NCI-H1048 (cell line): ENCODE results near the gene ZNF746.
"Not testable (repeated sequence)": the region's sequence is repeated elsewhere in the genome, so short reads cannot be mapped to it uniquely, and the experiment has no call there.

Experiments
- DNase-seq: peaks from one replicate; lab custom pipeline; 2025; lab: John Stamatoyannopoulos, UW

ZNF746 gene

DNA sequence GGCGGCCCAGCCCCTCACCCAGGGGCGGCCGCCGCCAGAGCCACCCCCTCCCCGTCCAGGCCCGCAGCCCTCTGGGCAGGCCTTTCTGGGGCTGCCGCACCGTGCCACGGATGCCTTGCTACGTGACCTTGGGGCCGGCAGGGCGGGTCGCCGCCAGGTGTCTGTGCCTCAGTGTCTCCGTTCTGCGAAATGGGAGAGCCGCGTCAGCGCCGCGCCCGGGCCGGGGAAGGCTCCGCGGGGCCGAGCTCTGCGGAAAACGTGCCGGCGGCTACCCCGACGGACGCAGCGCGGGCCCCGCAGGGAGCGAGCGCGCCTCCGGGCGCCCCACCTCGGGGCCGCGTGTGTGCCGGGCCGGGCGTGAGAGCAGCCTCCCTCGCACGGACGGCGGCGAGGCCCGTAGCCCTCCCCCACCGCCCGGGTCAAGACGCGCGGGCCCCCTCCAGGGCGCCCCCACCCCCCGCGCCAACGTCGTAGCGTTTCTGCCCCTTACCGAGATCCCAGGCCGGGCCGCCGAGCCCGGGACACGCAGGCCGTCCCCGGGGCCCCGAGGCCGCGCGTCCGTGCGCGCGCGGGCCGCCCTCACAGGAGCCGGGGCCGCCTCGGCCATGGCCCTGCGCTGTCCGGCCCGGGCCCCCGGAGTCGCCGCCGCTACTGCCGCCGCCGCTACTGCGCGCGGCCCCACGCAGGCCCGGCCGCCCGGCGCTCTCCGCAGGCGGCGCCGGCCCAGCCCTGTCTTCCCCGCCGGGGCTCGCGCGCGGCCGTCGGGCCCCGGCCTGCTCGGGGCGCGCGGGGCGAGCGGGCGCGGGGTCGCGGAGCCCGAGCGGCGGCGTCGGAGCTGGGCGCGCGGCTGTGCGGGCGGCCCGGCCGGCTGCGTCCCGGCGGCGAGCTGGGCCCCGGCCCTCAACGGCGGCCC lies 37.8 kb downstream of the ZNF746 start:
- no peak for DNase-seq

DNA sequence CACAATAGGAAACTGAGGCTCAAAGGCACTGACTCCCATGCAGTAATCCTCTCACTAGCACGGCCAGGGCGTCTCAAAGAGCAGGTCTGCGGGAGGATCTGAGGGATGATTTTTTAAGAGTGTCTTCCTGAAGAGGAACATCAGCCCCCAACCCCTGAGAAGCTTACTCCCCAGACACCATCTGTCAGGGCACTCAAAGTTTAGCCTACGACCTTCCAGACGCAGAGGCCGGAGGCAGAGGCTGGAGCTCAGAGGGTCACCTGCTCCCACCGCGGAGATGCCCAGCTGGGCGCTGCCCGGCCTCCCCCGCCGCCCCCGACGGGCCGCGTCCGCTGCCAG lies 38.4 kb downstream of the ZNF746 start:
- DNase-seq: no peak

DNA sequence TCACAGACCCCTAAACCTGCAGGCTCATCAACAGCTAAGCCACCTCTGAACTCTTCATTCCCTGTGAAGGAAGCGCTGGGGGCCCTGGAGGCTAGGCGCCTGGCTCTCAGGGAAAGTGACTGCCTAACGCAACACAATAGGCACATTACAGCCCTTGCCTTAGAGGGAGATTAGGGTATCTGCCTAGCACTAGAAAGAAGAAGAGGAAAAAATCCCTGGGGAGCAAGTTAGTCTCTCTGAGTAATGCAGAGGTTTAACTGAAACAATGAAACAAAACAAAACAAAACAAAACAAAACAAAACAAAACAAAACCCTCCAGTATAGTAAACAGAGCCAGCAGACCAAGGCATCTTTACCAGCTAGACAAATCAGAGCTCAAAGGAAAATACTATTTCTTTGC lies 39.4 kb downstream of the ZNF746 start:
- no peak for DNase-seq

GRCh38 chr7:149457766-149458165 lies 39.8 kb downstream of the ZNF746 start:
- no peak for DNase-seq

DNA sequence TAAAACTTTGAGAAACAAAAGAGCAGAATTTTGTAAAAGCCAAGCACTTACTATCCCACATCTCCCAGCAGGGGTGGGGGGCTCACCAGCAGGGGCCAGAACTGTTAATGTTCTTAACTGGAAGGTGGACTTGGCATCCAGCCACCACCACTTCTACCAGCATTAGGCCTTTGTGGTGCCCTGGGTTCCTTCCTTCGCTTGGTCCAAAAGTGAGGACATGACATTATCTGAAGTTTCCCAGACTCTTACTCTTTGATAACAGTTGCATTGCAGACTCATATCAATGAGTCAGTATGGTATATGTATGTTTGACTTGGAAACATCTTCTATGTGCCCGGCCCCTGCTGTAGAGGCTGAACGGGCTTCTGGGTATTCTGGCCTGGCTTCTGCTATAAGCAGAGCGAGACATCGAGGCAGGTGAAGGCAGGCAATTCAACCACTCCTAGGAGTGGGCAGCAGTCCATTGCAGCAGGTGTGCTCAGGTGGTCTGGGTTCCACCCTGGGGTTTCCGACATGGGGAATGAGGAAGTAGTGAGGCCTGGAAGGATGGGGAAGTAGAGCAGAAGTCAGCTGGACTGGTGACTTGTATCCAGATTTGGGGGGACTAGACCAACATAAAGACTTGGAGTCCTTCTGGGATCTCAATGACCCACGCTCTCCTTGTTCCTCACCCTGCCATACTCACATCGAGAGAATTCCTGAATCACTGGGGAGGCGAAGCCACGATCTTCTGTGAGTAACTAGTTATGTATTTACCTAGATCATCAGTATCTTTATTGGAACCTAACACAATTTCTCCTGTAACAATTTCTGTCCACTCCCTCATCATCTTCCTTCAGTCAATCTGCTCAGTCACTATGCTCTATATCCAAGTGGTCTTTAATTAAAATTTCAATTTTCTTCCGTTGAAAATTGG lies 40.8 kb downstream of the ZNF746 start:
- DNase-seq: no peak

GRCh38 chr7:149455175-149455950 lies 42.2 kb downstream of the ZNF746 start:
- DNase-seq: no peak

DNA sequence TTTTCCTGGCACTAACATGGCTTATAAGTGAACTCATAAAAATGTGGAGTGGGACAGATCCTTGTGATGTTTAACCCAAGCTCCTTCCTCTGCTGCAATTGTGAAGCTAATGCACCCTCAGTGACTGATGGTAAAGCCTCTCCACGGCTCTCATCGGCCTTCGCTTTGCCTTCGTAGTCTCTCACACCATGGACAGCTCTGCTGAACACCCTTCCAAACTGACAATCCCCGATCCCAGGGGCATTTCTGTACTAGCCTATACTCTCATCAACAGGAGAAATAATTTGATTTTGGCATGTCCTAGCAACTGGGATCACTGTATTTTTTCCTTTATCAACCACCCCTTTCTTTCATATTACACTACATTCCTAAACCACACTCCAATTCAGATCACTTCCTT lies 42.9 kb downstream of the ZNF746 start:
- no peak for DNase-seq

- DNase-seq: no peak
These were observed 43.6 kb downstream of the ZNF746 start for GRCh38 chr7:149454006-149454405.

- no peak for DNase-seq
These were observed 46.8 kb downstream of the ZNF746 start for GRCh38 chr7:149450821-149451220.

DNA sequence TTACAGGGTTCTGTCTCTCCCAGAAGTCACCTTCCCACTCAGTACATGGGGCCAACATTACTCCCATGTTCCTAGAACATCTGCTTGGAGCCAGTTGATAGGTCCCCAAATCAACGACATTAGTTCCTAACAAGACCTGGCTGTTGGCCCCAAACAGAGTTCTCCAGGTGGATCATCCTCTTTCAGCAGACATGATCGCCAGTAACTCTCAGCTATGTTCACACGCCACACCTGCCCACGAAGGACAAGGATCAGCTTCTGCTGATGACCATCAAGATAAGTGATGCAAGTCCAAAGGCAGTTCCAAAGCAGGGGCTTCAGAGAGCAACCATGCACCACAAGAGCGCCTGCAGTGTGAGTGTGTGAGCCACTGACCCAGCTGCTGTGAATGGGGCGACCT lies 47.7 kb downstream of the ZNF746 start:
- DNase-seq: no peak

GRCh38 chr7:149448961-149449360 lies 48.6 kb downstream of the ZNF746 start:
- DNase-seq: no peak

DNA sequence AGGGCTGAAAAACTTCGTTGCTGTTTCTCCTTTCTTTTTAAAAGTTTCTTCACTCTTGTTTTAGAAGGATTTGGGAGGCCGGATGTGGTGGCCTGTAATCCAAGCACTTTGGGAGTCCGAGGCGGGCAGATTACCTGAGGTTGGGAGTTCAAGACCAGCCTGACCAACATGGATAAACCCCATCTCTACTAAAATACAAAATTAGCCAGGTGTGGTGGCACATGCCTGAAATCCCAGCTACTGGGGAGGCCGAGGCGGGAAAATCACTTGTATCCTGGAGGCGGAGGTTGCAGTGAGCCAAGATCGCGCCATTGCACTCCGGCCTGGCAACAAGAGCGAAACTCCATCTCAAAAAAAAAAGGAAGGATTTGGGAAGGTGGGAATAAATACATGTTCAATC lies 51.6 kb downstream of the ZNF746 start:
- not testable (repeated sequence) for DNase-seq

DNA sequence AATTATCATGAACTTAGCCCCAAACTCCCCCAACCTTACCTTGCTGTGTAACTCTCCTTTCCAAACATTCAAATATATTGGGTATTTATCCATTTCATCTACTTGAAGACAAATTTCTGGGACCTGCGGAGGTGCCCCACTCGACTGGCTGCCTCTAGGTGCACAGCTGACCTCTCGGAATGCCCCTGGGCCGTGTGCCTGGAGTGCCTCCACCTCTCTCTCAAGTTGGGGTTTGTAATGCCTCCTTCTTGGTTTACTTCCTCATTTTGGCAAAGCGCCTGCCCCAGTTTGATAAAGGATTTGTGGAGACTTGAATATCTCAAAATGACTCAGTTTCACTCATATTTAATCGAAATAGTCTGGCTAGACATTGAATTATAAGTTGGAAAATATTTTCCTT lies 53.3 kb downstream of the ZNF746 start:
- no peak for DNase-seq

GRCh38 chr7:149443523-149443922 lies 54.1 kb downstream of the ZNF746 start:
- no peak for DNase-seq

DNA sequence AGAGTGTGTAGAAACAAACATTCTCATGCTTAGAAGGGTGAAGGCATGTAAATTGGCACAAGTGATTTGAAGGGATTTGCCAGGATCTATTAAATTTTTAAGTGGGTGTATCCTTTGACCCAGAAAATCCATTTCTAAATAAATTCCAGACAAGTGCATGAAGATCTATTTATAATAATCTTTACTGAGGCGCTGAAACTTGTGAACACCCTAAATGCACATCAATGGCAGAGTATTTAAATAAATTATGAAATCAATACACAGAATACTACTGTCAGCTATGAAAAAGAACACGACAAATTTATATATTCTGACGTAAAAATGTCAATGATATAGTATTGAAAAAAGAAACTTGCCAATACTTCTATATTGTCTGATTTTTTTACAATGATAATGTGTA lies 54.7 kb downstream of the ZNF746 start:
- no peak for DNase-seq

DNA sequence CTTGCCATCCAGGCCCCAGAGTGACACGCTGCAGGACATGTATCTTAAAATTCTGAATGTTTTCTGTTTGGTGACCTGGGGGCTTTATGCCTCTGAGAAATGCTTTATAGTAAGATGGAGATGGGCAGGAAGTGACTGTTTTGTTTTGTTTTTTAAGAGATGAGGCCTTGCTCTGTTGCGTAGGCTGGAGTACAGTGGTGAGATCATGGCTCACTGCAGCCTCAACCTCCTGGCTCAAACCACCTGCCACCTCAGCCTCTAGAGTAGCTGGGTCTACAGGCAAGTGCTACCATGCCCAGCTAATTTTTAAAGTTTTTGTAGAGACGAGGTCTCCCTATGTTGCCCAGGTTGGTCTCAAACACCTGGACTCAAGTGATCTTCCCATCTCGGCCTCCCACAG lies 57.4 kb downstream of the ZNF746 start:
- DNase-seq: no peak

DNA sequence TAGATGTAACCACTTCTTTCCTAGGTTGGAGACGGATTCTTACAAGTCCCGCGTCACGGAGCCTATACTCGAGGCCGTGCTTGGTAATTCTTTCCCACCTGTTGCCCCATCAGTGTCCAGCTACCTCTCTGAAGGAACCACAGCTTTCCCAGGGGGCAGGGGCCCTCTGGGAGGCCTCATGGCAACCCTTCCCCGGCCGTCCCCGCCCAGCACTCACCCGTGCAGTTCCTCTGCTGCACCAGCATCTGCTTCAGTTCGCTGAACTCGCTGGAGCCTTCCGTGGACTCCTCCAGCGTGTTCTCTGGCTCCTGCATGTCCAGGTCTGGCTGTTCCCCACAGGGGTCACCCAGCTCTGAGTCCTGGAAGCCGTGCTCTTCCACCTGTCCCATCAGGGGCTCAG lies 61.3 kb downstream of the ZNF746 start:
- no peak for DNase-seq

- DNase-seq: no peak
These were observed 64.5 kb downstream of the ZNF746 start for GRCh38 chr7:149433124-149433523.

GRCh38 chr7:149432121-149432691 lies 65.4 kb downstream of the ZNF746 start:
- DNase-seq: no peak

DNA sequence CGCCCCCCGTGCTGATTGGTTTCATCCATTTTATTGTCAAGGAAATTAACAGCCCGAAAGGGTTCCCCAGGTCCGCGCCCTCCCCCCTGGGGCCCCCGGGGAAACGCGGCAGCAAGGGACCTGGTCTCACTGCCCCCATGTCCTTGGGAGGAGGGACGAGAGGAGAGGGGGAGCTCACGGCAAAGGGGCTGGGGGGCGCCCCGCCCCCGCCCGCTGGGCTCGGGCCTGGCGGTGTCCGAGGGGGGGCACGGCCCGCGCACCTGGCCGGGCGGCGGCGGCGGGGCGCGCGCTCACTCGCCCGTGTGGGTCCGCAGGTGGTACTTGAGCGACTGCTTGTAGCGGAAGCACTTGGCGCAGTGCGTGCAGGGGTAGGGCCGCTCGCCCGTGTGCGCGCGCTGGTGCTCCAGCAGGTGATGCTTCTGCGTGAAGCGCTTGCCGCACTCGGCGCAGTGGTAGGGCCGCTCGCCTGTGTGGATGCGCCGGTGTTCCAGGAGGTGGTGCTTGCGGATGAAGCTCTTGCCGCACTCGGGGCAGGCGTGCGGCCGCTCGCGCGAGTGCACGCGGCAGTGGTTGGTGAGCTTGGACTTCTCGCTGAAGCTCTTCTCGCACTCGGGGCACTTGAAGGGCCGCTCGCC lies 66.0 kb downstream of the ZNF746 start:
- DNase-seq: no peak

GRCh38 chr7:149430192-149430591 lies 67.4 kb downstream of the ZNF746 start:
- no peak for DNase-seq
